Chondrocyte (in vitro differentiated cells): ENCODE results near the gene UBXN6. TPM values are rescaled to one million over a fixed set of nuclear protein-coding genes. Genes with fewer than 3 reads are reported as not detected.

Source experiments
- DNase-seq: peaks from one replicate; pipeline ENCODE4 v3.0.0; 2021; ENCODE audit warnings: mixed read lengths, low spot score
- H3K27ac Mint-ChIP-seq: one replicate; pipeline ENCODE4 v1.8.0; 2021; ENCODE audit warnings: mild to moderate bottlenecking, moderate library complexity, mixed read lengths; ENCODE audit not compliant: unreplicated experiment
- H3K27me3 Mint-ChIP-seq: 2 replicates; pipeline ENCODE4 v1.8.0; 2021; ENCODE audit warnings: low read depth, mixed read lengths
- H3K36me3 Mint-ChIP-seq: 2 replicates; pipeline ENCODE4 v1.8.0; 2021; ENCODE audit warnings: low read depth, mixed read lengths
- H3K4me1 Mint-ChIP-seq: 2 replicates; pipeline ENCODE4 v1.8.0; 2021; ENCODE audit warnings: low read depth, mild to moderate bottlenecking, mixed read lengths
- H3K4me3 Mint-ChIP-seq: one replicate; pipeline ENCODE4 v1.8.0; 2021; ENCODE audit warnings: mild to moderate bottlenecking, moderate library complexity, mixed read lengths; ENCODE audit not compliant: unreplicated experiment
- H3K9me3 Mint-ChIP-seq: 2 replicates; pipeline ENCODE4 v1.8.0; 2021; ENCODE audit warnings: low read depth, mixed read lengths
- CTCF ChIP-seq: fragments of 200-600 bp; sonication (generic); IDR thresholded peaks from 2 replicates; pipeline ENCODE4 v1.5.0; 2021; ENCODE audit warnings: antibody characterized with exemption, mild to moderate bottlenecking, moderate library complexity
- total RNA-seq: library from RNA; stranded (reverse); gene quantifications from 3 replicates; pipeline ENCODE4 v1.2.1, GENCODE V29; 2021

Gene UBXN6
- total RNA-seq, 1 donor from 2014 or later, result 86.9 TPM

- Mint-ChIP-seq H3K4me1 (no peaks in the 10 kb centered on the region), H3K27ac (no peak overlapping the region), H3K9me3 (no peaks in the 10 kb centered on the region), H3K4me3 (no peak overlapping the region), H3K27me3 (no peaks in the 10 kb centered on the region), H3K36me3 (peaks cover 12% of the 10 kb centered on the region)
- TF ChIP-seq CTCF, result no peak
- no peak for DNase-seq
Measured at GRCh38 chr19:4493104-4493928, 35.7 kb upstream of the UBXN6 start.

DNA sequence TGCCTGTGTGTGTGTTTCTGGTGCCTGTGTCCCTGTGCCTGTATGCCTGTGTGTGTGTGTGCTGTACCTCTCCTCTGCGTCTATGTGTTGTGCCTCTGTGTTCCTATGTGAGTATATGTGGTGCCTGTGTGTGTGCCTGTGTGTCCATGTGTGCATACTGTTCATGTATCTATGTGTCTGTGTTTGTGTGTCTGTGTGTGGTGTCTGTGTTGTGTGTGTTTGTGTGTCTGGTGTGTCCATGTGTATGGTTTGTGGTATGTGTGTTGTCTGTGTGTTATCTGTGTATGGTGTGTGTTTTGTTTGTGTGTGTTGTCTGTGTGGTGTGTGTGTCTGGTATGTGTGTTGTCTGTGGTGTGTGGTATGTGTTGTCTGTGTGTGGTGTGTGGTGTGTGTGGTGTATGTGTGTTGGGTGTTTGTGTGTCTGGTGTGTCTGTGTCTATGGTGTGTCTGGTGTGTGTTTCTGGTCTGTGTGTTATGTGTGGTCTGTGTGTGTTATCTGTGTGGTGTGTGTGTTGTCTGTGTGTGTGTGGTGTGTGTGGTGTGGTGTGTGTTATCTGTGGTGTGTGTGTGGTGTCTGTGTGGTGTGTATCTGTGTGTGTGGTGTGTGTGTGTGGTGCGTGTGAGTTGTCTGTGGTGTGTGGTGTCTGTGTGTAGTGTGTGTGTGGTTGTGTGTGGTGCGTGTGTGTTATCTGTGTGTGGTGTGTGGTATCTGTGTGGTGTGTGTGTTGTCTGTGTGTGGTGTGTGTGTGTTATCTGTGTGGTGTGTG, 34.9 kb upstream of the UBXN6 start:
- Mint-ChIP-seq H3K9me3 (no peaks in the 10 kb centered on the region), H3K27ac (no peak overlapping the region), H3K4me1 (no peaks in the 10 kb centered on the region), H3K36me3 (peaks cover 12% of the 10 kb centered on the region), H3K4me3 (no peak overlapping the region), H3K27me3 (no peaks in the 10 kb centered on the region)
- TF ChIP-seq CTCF, result no peak
- DNase-seq, result no peak

- TF ChIP-seq CTCF, result no peak
Measured at GRCh38 chr19:4491446-4491845, 33.9 kb upstream of the UBXN6 start.

GRCh38 chr19:4488496-4488895, 30.9 kb upstream of the UBXN6 start:
- H3K4me3 Mint-ChIP-seq, result no peak overlapping the region
- no peak for TF ChIP-seq CTCF
- H3K9me3 Mint-ChIP-seq, result no peaks in the 10 kb centered on the region
- no peaks in the 10 kb centered on the region for H3K4me1 Mint-ChIP-seq
- no peaks in the 10 kb centered on the region for H3K27me3 Mint-ChIP-seq
- H3K36me3 Mint-ChIP-seq, result peaks cover 16% of the 10 kb centered on the region
- no peak overlapping the region for H3K27ac Mint-ChIP-seq
- DNase-seq, result no peak

More at GRCh38 chr19:4491446-4491845, 33.9 kb upstream of the UBXN6 start:
- Mint-ChIP-seq H3K27ac (no peak overlapping the region), H3K9me3 (no peaks in the 10 kb centered on the region), H3K4me3 (no peak overlapping the region), H3K4me1 (no peaks in the 10 kb centered on the region), H3K36me3 (peaks cover 14% of the 10 kb centered on the region), H3K27me3 (no peaks in the 10 kb centered on the region)
- no peak for DNase-seq

DNA sequence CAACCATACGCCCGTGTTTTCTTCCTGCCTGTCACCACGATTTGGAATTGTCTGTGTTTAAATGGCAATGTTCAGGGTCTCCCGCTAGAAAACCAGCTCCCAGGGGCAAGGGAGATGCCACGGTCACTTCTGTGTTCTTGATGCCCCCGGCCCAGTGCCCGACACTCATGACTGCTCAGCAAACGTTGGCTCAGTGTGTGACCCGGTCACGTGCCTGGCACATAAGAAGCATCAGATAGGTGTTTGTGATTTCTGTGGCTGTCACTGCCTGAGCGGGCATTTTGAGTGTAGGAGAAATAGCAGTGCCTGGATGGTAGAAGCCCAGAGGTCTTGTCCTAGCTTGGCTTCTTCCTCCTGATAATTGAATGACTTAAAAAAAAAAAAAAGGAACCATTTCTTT, 30.0 kb upstream of the UBXN6 start:
- no peaks in the 10 kb centered on the region for H3K4me1 Mint-ChIP-seq
- H3K9me3 Mint-ChIP-seq, result no peaks in the 10 kb centered on the region
- peaks cover 19% of the 10 kb centered on the region for H3K36me3 Mint-ChIP-seq
- no peak for DNase-seq
- H3K27me3 Mint-ChIP-seq, result no peaks in the 10 kb centered on the region
- TF ChIP-seq CTCF, result no peak
- H3K27ac Mint-ChIP-seq, result no peak overlapping the region
- H3K4me3 Mint-ChIP-seq, result no peak overlapping the region
